HG03097 (cell line): ENCODE results near the gene PCDHB11.
"Not testable (repeated sequence)": the region's sequence is repeated elsewhere in the genome, so short reads cannot be mapped to it uniquely, and the experiment has no call there.

Experiments used
- ATAC-seq: cut with Tn5 transposase; IDR thresholded peaks from one replicate; pipeline ENCODE4 v1.9.1; 2021; ENCODE audit not compliant: unreplicated experiment, low FRiP score

The PCDHB11 gene

DNA sequence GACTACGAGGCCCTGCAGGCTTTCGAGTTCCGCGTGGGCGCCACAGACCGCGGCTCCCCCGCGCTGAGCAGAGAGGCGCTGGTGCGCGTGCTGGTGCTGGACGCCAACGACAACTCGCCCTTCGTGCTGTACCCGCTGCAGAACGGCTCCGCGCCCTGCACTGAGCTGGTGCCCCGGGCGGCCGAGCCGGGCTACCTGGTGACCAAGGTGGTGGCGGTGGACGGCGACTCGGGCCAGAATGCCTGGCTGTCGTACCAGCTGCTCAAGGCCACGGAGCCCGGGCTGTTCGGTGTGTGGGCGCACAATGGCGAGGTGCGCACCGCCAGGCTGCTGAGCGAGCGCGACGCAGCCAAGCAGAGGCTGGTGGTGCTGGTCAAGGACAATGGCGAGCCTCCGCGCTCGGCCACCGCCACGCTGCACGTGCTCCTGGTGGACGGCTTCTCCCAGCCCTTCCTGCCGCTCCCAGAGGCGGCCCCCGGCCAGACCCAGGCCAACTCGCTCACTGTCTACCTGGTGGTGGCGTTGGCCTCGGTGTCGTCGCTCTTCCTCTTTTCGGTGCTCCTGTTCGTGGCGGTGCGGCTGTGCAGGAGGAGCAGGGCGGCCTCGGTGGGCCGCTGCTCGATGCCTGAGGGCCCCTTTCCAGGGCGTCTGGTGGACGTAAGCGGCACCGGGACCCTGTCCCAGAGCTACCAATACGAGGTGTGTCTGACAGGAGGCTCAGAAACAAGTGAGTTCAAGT lies 15.1 kb upstream of the PCDHB11 start:
- not testable (repeated sequence) for ATAC-seq

- no peak for ATAC-seq
These were observed 12.4 kb upstream of the PCDHB11 start, which contains the start of gene PCDHB9 for GRCh38 chr5:141186897-141187512. Gene PCDHB9 (plus strand): TSS chr5:141187161. CDS start chr5:141187319, 158 bp downstream.

DNA sequence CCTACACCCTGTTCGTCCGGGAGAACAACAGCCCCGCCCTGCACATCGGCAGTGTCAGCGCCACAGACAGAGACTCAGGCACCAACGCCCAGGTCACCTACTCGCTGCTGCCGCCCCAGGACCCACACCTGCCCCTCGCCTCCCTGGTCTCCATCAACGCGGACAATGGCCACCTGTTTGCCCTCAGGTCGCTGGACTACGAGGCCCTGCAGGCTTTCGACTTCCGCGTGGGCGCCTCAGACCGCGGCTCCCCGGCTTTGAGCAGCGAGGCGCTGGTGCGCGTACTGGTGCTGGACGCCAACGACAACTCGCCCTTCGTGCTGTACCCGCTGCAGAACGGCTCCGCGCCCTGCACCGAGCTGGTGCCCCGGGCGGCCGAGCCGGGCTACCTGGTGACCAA lies 10.7 kb upstream of the PCDHB11 start:
- ATAC-seq: not testable (repeated sequence)

DNA sequence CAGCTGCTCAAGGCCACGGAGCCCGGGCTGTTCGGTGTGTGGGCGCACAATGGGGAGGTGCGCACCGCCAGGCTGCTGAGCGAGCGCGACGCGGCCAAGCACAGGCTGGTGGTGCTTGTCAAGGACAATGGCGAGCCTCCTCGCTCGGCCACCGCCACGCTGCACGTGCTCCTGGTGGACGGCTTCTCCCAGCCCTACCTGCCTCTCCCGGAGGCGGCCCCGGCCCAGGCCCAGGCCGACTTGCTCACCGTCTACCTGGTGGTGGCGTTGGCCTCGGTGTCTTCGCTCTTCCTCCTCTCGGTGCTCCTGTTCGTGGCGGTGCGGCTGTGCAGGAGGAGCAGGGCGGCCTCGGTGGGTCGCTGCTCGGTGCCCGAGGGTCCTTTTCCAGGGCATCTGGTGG lies 10.3 kb upstream of the PCDHB11 start:
- ATAC-seq: not testable (repeated sequence)

DNA sequence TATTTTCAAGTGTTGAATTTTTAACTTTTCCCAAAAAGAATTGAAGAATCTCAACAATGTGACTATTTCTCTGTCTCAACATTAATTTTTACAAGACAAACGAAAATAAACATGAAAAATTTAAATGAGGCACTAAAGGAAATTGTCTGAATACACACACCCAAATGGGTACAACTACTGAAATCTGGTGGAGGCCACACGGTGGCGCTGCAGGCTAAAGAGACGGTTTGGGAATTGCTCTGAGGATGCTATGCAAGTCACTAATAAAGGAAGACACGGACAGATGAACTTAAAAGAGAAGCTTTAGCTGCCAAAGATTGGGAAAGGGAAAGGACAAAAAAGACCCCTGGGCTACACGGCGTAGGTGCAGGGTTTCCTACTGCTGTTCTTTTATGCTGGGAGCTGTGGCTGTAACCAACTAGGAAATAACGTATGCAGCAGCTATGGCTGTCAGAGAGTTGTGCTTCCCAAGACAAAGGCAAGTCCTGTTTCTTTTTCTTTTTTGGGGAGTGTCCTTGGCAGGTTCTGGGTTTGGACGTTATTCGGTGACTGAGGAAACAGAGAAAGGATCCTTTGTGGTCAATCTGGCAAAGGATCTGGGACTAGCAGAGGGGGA lies 7.2 kb upstream of the PCDHB11 start, which contains the start of gene PCDHB10:
Gene PCDHB10, plus strand, starts transcription at position 244 of the 616 bp plus-strand sequence. Its CDS starts 200 bp downstream, at position 444.
- ATAC-seq: no peak

- not testable (repeated sequence) for ATAC-seq
These were observed 5.1 kb upstream of the PCDHB11 start for GRCh38 chr5:141194332-141194731.

- no peak for ATAC-seq
These were observed 3.1 kb upstream of the PCDHB11 start for GRCh38 chr5:141196363-141196762.

DNA sequence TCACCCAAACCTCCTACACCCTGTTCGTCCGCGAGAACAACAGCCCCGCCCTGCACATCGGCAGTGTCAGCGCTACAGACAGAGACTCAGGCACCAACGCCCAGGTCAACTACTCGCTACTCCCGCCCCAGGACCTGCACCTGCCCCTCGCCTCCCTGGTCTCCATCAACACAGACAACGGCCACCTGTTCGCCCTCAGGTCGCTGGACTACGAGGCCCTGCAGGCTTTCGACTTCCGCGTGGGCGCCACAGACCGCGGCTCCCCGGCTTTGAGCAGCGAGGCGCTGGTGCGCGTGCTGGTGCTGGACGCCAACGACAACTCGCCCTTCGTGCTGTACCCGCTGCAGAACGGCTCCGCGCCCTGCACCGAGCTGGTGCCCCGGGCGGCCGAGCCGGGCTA lies 1.7 kb downstream of the PCDHB11 start:
- not testable (repeated sequence) for ATAC-seq

- ATAC-seq: not testable (repeated sequence)
These were observed 2.2 kb downstream of the PCDHB11 start for GRCh38 chr5:141201646-141202045.

DNA sequence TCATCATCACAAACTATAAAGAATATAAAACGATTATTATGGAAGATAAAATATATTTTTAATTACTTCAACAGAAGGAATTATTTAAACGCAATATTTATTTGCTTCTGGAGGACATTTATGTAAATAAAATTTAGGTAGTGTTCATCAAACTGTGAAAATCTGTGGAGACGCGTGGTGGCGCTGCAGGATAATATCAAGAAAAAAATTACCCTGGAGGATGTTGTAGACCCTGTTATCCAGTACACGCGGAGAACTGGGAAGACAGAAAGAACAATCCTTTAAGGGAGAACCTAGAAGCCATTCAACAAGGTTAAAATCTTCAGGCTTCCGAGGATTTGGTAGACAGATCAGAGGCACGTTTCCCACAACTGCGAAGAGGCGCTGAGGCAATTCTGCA lies 9.1 kb downstream of the PCDHB11 start, which contains the start of gene PCDHB12:
Gene PCDHB12, plus strand, starts transcription at position 242 of the 400 bp plus-strand sequence. CDS start 189 bp downstream, outside the sequence.
- ATAC-seq: no peak

GRCh38 chr5:141210281-141210680 lies 10.9 kb downstream of the PCDHB11 start:
- ATAC-seq: not testable (repeated sequence)

DNA sequence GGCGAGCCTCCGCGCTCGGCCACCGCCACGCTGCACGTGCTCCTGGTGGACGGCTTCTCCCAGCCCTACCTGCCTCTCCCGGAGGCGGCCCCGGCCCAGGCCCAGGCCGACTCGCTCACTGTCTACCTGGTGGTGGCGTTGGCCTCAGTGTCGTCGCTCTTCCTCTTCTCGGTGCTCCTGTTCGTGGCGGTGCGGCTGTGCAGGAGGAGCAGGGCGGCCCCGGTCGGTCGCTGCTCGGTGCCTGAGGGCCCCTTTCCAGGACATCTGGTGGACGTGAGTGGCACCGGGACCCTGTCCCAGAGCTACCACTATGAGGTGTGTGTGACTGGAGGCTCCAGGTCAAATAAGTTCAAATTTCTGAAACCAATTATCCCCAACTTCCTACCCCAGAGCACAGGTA lies 11.4 kb downstream of the PCDHB11 start:
- not testable (repeated sequence) for ATAC-seq

- ATAC-seq: not testable (repeated sequence)
These were observed 14.4 kb downstream of the PCDHB11 start, which contains the start of gene PCDHB13 for GRCh38 chr5:141213656-141214339. Gene PCDHB13 (plus strand): TSS chr5:141213919. CDS start chr5:141214124, 205 bp downstream.

DNA sequence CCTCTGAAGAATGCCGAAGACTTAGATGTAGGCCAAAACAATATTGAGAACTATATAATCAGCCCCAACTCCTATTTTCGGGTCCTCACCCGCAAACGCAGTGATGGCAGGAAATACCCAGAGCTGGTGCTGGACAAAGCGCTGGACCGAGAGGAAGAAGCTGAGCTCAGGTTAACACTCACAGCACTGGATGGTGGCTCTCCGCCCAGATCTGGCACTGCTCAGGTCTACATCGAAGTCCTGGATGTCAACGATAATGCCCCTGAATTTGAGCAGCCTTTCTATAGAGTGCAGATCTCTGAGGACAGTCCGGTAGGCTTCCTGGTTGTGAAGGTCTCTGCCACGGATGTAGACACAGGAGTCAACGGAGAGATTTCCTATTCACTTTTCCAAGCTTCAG lies 15.2 kb downstream of the PCDHB11 start:
- ATAC-seq: not testable (repeated sequence)

GRCh38 chr5:141215504-141215903 lies 16.1 kb downstream of the PCDHB11 start:
- ATAC-seq: not testable (repeated sequence)

GRCh38 chr5:141216035-141216434 lies 16.6 kb downstream of the PCDHB11 start:
- not testable (repeated sequence) for ATAC-seq

- ATAC-seq: no peak
These were observed 23.8 kb downstream of the PCDHB11 start, which contains the start of gene PCDHB14 for GRCh38 chr5:141223112-141223783. Gene PCDHB14 (plus strand): TSS chr5:141223343. CDS start chr5:141223506, 163 bp downstream.

GRCh38 chr5:141224844-141225243 lies 25.4 kb downstream of the PCDHB11 start:
- ATAC-seq: not testable (repeated sequence)

DNA sequence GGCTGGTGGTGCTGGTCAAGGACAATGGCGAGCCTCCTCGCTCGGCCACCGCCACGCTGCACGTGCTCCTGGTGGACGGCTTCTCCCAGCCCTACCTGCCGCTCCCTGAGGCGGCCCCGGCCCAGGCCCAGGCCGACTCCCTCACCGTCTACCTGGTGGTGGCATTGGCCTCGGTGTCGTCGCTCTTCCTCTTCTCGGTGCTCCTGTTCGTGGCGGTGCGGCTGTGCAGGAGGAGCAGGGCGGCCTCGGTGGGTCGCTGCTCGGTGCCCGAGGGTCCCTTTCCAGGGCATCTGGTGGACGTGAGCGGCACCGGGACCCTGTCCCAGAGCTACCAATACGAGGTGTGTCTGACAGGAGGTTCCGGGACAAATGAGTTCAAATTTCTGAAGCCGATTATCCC lies 26.0 kb downstream of the PCDHB11 start:
- not testable (repeated sequence) for ATAC-seq
